Dermis microvascular lymphatic vessel endothelial cell (primary cell): ENCODE measurements around the gene PIGH. TPM values are rescaled to one million over a fixed set of nuclear protein-coding genes. Genes with fewer than 3 reads are reported as not detected.
"Not testable (repeated sequence)": the region's sequence is repeated elsewhere in the genome, so short reads cannot be mapped to it uniquely, and the experiment has no call there.

Experiments
- DNase-seq, 2 donors: peaks; one replicate each; pipeline versions ENCODE4 v3.0.0 to v3.0.0-alpha.2; 2010; ENCODE audit warnings: low read depth in 2 of 2
- total RNA-seq: library from RNA; depleted of rRNA; stranded (reverse); fragments of >200 nt; gene quantifications from 2 replicates; pipeline ENCODE4 v1.2.1, GENCODE V29; 2014

PIGH gene
- total RNA-seq, 1 donor from 2014 or later: 9.2 TPM

GRCh38 chr14:67609642-67610310 lies 9.7 kb upstream of the PIGH start:
- no peak for DNase-seq

GRCh38 chr14:67607646-67608045 lies 7.6 kb upstream of the PIGH start:
- no peak for DNase-seq

GRCh38 chr14:67602995-67603545 lies 3.0 kb upstream of the PIGH start:
- no peak for DNase-seq

- no peak for DNase-seq
Measured at GRCh38 chr14:67602076-67602475, 2.0 kb upstream of the PIGH start.

- not testable (repeated sequence) for DNase-seq
Measured at GRCh38 chr14:67600562-67600974, 500 bp upstream of the PIGH start.

- no peak for DNase-seq
Measured at GRCh38 chr14:67595392-67595791, 4.7 kb downstream of the PIGH start.

- DNase-seq: not testable (repeated sequence)
Measured at GRCh38 chr14:67593650-67594049, 6.4 kb downstream of the PIGH start.

GRCh38 chr14:67589204-67589770 lies 10.8 kb downstream of the PIGH start:
- no peak for DNase-seq

GRCh38 chr14:67586369-67586768 lies 13.7 kb downstream of the PIGH start:
- no peak for DNase-seq

GRCh38 chr14:67584978-67585377 lies 15.1 kb downstream of the PIGH start:
- no peak for DNase-seq

GRCh38 chr14:67583711-67584644 lies 16.1 kb downstream of the PIGH start:
- DNase-seq: peak; percentile 48 to 63

GRCh38 chr14:67582061-67582460 lies 18.0 kb downstream of the PIGH start:
- no peak for DNase-seq

- no peak for DNase-seq
Measured at GRCh38 chr14:67581643-67582042, 18.4 kb downstream of the PIGH start.

- no peak for DNase-seq
Measured at GRCh38 chr14:67580336-67581171, 19.5 kb downstream of the PIGH start.

- DNase-seq: no peak
Measured at GRCh38 chr14:67579636-67580035, 20.4 kb downstream of the PIGH start.

GRCh38 chr14:67579040-67579439 lies 21.0 kb downstream of the PIGH start:
- no peak for DNase-seq

GRCh38 chr14:67577909-67578749 lies 21.9 kb downstream of the PIGH start:
- no peak for DNase-seq

- no peak for DNase-seq
Measured at GRCh38 chr14:67577181-67577808, 22.8 kb downstream of the PIGH start.

- no peak for DNase-seq
Measured at GRCh38 chr14:67576216-67576955, 23.7 kb downstream of the PIGH start.
